Psoas muscle (tissue), 8 donors: ENCODE measurements around the gene SYT1. TPM values are rescaled to one million over a fixed set of nuclear protein-coding genes. Genes with fewer than 3 reads are reported as not detected.

Experiments used
- ATAC-seq, 4 donors: fragments of 200-7000 bp; cut with Tn5 transposase; one replicate each; pipeline ENCODE4 v1.9.1; 2020; ENCODE audit warnings: moderate library complexity in 3 of 4, mild to moderate bottlenecking in 2 of 4
- DNase-seq, 2 donors: peaks; one replicate each; pipeline ENCODE4 v3.0.0-alpha.2; 2020
- H3K27ac ChIP-seq: fragments of 200-600 bp; one replicate; pipeline ENCODE4 v1.8.0; 2022
- H3K27me3 ChIP-seq, 3 donors: fragments of 200-600 bp in 1 of 3; one replicate each; pipeline versions ENCODE4 v1.6.1 to v1.8.0; 2013 to 2022; ENCODE audit warnings: low read length in 2 of 3, mild to moderate bottlenecking in 2 of 3, moderate library complexity in 1 of 3; ENCODE audit not compliant: insufficient read depth in 3 of 3
- H3K36me3 ChIP-seq, 2 donors: fragments of 200-600 bp in 1 of 2; one replicate each; pipeline versions ENCODE4 v1.6.1 to v1.8.0; 2013 to 2022; ENCODE audit warnings: low read depth in 1 of 2, mild to moderate bottlenecking in 1 of 2, moderate library complexity in 1 of 2; ENCODE audit not compliant: insufficient read depth in 1 of 2
- H3K4me1 ChIP-seq: fragments of 200-600 bp; one replicate; pipeline ENCODE4 v1.8.0; 2022
- H3K4me3 ChIP-seq: fragments of 200-600 bp; one replicate; pipeline ENCODE4 v1.8.0; 2022; ENCODE audit warnings: mild to moderate bottlenecking
- H3K9me3 ChIP-seq: fragments of 200-600 bp; one replicate; pipeline ENCODE4 v1.8.0; 2022
- WGBS, 3 donors: extraction: QIAGEN DNeasy Blood & Tissue Kit; methylation state at CpG; one replicate each; pipeline versions ENCODE4 v1.1.6 to v1.1.7; 2013; 5-methylcytosine and 5-hydroxymethylcytosine counted together
- intact Hi-C, 2 donors: fragments of 100-400 bp; cut with DNase I; formaldehyde crosslinking; loops; one replicate each; pipeline versions ENCODE4 v1.11.0 to v1.14.2; 2022
- polyA plus RNA-seq, 3 donors: library from polyadenylated mRNA; stranded (reverse); fragments of 200-250 nt; gene quantifications; one replicate each; pipeline ENCODE4 v1.2.3, GENCODE V29; 2013
- total RNA-seq, 4 donors: library from RNA; stranded (reverse); fragmentation: NEBNext Ultra II Directional in 2 of 4; extraction: Animal tissue kit (Norgen Biotek cat#: 25700) in 2 of 4; gene quantifications; one replicate each; pipeline versions ENCODE4 v1.2.1 to v1.2.4, GENCODE V29; 2021 to 2023
- TF ChIP-seq, protein P1 (sequence below): fragments of 200-600 bp; IDR thresholded peaks from one replicate; pipeline ENCODE4 v1.8.0; 2022; ENCODE audit warnings: antibody characterized with exemption
- donor health status: healthy with polysubstance abuse.
- donor health status: DM: no; HTN: no; CAD: no; lungs with moderate emphysema.
- donor health status: Bipolar disorder and iron deficiency.
- donor health status: healthy.
- donor health status: DM: yes; HTN: yes; CAD: no.
- donor health status: DM: no; HTN: no; CAD: no.
- donor health status: DM: no; HTN: no; CAD: no.
- donor health status: DM: yes; HTN: yes; CAD: no.

Gene SYT1
- total and polyA plus RNA-seq, 7 donors, result 0.05 to 0.34 (median 0.14) TPM; not detected in 2

DNA sequence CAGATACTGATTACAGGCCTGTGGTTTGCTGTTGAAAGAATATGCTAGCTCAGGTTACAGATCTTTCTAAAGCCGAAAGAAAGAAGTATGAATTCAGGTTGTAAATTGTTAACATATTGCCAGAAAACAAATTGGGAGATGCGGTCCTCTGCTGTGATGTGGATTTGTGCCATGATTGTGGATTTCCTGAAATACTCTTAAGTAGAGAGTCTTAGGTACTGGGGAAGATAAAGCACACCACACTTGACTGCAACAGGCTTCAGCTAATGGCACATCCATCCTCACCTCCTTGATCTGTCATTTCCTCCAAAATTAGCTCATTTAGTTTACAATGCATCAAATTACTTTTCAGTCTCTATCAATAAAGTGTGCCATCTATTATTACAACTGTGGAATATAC lies 279.2 kb downstream of the SYT1 start:
- 41 to 55% (median 51%) methylated on average over 2 of the region's 2 CpGs for WGBS, 3 donors
- intact Hi-C loops, result no loop called here
- H3K9me3 ChIP-seq, result no peaks in the 10 kb centered on the region
- ATAC-seq, result no peak
- no peaks in the 10 kb centered on the region for H3K4me1 ChIP-seq
- DNase-seq, result no peak
- TF ChIP-seq, protein P1, sequence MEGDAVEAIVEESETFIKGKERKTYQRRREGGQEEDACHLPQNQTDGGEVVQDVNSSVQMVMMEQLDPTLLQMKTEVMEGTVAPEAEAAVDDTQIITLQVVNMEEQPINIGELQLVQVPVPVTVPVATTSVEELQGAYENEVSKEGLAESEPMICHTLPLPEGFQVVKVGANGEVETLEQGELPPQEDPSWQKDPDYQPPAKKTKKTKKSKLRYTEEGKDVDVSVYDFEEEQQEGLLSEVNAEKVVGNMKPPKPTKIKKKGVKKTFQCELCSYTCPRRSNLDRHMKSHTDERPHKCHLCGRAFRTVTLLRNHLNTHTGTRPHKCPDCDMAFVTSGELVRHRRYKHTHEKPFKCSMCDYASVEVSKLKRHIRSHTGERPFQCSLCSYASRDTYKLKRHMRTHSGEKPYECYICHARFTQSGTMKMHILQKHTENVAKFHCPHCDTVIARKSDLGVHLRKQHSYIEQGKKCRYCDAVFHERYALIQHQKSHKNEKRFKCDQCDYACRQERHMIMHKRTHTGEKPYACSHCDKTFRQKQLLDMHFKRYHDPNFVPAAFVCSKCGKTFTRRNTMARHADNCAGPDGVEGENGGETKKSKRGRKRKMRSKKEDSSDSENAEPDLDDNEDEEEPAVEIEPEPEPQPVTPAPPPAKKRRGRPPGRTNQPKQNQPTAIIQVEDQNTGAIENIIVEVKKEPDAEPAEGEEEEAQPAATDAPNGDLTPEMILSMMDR, result no peak
- no peak overlapping the region for H3K4me3 ChIP-seq
- H3K27me3 ChIP-seq, result no peaks in the 10 kb centered on the region
- H3K36me3 ChIP-seq, result no peaks in the 10 kb centered on the region
- no peak overlapping the region for H3K27ac ChIP-seq

DNA sequence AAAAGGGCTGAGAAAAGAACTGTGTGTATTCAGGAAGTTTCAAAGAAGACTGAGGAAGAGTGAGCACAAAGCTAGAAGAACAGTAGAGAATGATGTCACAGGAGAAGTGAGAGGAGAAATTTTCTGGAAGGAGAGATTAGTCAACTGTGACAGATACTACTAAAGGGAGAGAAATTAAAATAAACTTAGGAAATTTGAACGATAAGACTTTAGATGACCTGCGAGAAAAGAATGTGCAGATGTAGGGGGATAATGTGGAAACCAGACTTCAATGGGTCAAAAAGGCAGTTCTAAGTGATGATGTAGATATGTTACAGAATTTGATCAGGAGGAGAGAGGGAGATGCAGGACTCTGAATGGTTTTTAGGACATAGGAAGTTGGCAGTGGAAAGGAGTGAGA lies 287.4 kb downstream of the SYT1 start:
- no peaks in the 10 kb centered on the region for H3K9me3 ChIP-seq
- H3K36me3 ChIP-seq, result no peaks in the 10 kb centered on the region
- no peak overlapping the region for H3K4me3 ChIP-seq
- no peaks in the 10 kb centered on the region for H3K27me3 ChIP-seq
- TF ChIP-seq, protein P1, result no peak
- ATAC-seq (no peak), DNase-seq (no peak)
- no peaks in the 10 kb centered on the region for H3K4me1 ChIP-seq
- intact Hi-C loops, result no loop called here
- 81 to 85% (median 85%) methylated on average over 2 of the region's 2 CpGs for WGBS, 3 donors
- H3K27ac ChIP-seq, result no peak overlapping the region

DNA sequence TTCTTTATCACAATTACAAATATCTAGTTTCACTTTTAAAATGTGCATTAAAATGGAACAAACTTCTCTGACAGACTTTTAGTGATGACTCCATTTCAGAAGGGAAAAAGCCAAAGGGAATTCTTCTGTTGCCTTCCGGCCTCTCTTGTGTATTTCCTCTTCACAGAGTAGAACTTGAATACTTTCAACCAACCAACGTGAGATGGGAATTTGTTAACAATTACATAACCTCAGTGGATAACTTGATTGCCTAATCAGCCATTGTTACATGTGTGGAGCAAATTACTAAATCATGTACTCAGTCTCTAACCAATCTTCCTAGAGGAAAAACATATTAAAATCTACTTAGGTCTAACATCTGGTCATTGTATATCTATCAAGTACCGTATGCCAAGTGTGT lies 291.1 kb downstream of the SYT1 start:
- no peak overlapping the region for H3K4me3 ChIP-seq
- ATAC-seq, result no peak

DNA sequence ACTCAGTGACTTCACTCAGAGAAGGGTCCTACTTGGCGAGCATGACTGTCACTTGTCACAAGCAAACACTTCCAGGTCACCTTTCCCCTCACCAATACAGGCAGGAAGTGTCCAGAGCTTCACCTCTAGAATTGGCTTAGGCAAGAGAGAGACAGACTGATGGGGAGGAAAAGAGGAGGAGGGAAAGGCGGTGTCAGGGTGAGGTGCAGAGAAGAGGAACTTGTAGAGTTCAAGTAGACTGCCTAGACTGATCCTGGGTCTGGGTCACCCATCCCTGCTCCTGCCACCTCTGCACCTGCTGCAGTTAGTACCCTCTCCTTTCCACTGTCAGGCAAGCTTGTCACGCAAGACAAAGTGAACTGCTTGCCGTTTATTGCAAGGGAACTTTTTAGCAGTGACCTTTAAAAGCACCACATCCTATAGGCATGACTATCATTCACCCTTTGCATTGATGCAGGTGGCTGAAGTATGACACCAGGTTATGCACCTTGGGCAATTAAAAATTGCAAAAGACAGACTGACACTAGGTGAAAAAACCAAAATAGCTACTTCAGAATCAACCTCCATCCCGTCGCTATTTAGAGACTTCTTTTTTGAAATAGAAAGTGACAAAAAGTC lies 292.4 kb downstream of the SYT1 start:
- H3K9me3 ChIP-seq, result no peaks in the 10 kb centered on the region
- no peaks in the 10 kb centered on the region for H3K27me3 ChIP-seq
- no peaks in the 10 kb centered on the region for H3K4me1 ChIP-seq
- WGBS, 3 donors, result 77 to 81% (median 81%) methylated on average over 6 of the region's 6 CpGs
- DNase-seq (no peak), ATAC-seq (no peak)
- H3K36me3 ChIP-seq, result no peaks in the 10 kb centered on the region
- TF ChIP-seq, protein P1, result no peak
- intact Hi-C loops, result no loop called here
- no peak overlapping the region for H3K27ac ChIP-seq
- no peak overlapping the region for H3K4me3 ChIP-seq

More for the DNA sequence above, 291.1 kb downstream of the SYT1 start:
- no peaks in the 10 kb centered on the region for H3K36me3 ChIP-seq
- H3K27ac ChIP-seq, result no peak overlapping the region
- DNase-seq, result no peak
- TF ChIP-seq, protein P1, result no peak
- intact Hi-C loops, result no loop called here
- no peaks in the 10 kb centered on the region for H3K27me3 ChIP-seq
- WGBS, 3 donors, result 45 to 54% (median 53%) methylated on average over 3 of the region's 3 CpGs
- no peaks in the 10 kb centered on the region for H3K4me1 ChIP-seq
- H3K9me3 ChIP-seq, result no peaks in the 10 kb centered on the region
